Measurements from ENCODE around the gene ZFYVE21.
A peak's percentile ranks its signal among the peaks of the same experiment; 100 is the strongest.

Gene ZFYVE21

DNA sequence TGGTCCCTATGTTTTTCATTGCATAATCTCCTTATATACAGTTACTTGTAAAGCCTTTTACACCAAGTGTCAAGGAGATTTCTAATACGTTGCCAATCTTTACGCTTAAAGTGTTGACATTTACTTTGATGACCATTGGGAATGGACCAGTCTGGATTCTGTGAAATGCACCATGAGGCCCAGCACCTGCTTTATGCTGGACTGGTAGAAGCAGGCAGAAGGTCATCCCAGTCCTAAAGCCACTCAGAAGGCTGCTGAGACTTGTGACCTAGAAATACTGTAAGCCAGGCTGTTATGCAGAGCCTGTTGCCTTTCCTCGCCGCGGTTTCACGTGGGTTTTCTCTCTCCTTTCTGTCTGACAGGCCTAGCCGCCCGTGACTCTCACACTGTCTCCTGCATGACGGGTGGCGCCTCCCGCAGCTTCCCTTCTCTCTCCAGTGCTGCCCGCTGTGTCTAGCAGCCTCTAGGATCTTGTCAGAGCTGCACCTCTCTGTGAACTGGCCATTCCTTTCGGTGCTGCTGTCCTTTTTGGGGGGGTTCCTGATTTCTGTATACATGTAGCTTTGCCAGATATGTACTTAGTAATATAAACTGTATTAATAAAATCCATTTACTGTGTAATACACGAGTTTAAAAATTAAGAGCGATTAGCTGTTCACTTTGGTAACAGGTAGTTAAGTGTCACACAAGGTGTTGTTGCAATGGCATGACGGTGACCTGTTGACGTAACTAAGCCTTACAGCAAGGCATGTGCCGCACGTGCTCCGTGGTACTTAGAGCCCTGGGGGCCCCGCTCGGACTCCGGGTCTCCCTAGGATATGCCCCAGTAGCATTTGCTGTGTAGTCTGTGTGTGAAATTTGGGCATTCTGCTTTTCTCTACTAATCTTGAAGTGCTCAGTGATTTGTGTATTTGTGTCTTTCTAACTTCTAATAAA is 30.1 kb upstream of the ZFYVE21 start:
- DNase-seq (ENCODE audit: low spot score), result no peak
- H3K27ac ChIP-seq, result no peak overlapping the region
- TF ChIP-seq, protein P1, sequence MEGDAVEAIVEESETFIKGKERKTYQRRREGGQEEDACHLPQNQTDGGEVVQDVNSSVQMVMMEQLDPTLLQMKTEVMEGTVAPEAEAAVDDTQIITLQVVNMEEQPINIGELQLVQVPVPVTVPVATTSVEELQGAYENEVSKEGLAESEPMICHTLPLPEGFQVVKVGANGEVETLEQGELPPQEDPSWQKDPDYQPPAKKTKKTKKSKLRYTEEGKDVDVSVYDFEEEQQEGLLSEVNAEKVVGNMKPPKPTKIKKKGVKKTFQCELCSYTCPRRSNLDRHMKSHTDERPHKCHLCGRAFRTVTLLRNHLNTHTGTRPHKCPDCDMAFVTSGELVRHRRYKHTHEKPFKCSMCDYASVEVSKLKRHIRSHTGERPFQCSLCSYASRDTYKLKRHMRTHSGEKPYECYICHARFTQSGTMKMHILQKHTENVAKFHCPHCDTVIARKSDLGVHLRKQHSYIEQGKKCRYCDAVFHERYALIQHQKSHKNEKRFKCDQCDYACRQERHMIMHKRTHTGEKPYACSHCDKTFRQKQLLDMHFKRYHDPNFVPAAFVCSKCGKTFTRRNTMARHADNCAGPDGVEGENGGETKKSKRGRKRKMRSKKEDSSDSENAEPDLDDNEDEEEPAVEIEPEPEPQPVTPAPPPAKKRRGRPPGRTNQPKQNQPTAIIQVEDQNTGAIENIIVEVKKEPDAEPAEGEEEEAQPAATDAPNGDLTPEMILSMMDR (conservative IDR thresholded peaks at IDR 0.05; ENCODE audit: low read depth), result no peak
- POLR2A ChIA-PET (ENCODE audit: low non-redundant PET), result interaction anchor here (0.6 kb wide), 1 partner anchor 1748 kb away, joined by 7 read pairs; no protein-coding TSS in a partner anchor
- CTCF ChIA-PET, result interaction anchor here (1.0 kb wide), 1 partner anchor 36 kb away, joined by 4 read pairs; no protein-coding TSS in a partner anchor

DNA sequence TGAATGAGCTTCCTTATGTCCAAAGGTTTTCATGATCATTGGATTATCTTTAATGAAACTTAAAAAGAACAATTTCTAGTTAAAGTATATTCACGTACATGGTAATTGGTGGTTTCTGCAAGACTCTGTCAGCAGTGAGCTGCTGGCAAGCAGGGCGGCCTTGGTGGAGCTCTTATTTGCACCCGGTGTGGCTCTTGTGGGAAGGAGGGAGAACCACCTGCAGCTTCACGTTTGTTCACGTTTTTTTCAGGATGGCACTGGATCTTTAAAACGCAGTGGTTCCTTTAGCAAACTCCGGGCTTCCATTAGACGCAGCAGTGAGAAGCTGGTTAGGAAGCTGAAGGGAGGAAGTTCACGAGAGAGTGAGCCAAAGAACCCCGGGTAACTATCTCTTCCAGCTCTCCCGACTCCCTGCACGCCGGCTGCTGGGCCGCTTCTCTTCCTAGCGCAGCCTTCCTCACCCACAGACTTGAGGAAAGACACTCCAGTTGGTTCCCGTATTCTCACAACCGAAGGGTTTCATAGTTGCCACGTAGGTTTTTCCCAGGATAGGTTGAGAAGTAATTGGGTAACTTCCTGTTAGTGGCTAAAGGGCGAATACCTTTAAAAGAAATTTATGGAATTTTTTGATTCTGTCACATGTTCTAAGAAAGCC is 28.7 kb upstream of the ZFYVE21 start:
- no peak for DNase-seq (ENCODE audit: low spot score)
- TF ChIP-seq, protein P1 (conservative IDR thresholded peaks at IDR 0.05; ENCODE audit: low read depth), result no peak
- ChIA-PET CTCF (interaction anchor here (0.6 to 1.0 kb wide), 2 partner anchors 20 to 35 kb away, joined by 3 to 4 read pairs; no protein-coding TSS in a partner anchor), POLR2A (ENCODE audit: low non-redundant PET) (no interaction called here)
- H3K27ac ChIP-seq, result peak overlapping the region; percentile 41

DNA sequence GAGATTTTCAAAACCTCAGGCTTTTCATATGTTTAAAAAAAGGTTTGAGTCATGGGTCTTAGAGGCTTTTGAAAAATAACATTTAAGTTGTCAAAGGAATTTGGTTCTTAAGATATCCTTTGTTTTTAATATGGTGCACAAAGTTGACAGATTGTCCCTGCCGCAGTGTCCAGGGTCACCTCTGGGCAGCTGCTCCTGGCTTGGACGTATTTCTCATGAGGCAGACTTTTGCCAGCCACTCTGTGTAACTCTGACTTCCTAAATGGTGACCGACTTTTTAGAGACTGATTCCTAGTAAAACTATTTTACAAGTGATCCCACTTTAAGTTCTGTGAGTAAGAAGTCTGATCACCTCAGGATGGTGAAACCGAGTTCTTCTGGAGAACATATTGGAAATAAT is 27.9 kb upstream of the ZFYVE21 start:
- TF ChIP-seq, protein P1 (conservative IDR thresholded peaks at IDR 0.05; ENCODE audit: low read depth), result no peak
- DNase-seq (ENCODE audit: low spot score), result no peak
- peak overlapping the region; percentile 43; the same call in 1 of the 2 replicates for H3K27ac ChIP-seq
- POLR2A ChIA-PET (ENCODE audit: low non-redundant PET), result no interaction called here
- CTCF ChIA-PET, result interaction anchor here (0.6 kb wide), 1 partner anchor 19 kb away, joined by 3 read pairs; no protein-coding TSS in a partner anchor

DNA sequence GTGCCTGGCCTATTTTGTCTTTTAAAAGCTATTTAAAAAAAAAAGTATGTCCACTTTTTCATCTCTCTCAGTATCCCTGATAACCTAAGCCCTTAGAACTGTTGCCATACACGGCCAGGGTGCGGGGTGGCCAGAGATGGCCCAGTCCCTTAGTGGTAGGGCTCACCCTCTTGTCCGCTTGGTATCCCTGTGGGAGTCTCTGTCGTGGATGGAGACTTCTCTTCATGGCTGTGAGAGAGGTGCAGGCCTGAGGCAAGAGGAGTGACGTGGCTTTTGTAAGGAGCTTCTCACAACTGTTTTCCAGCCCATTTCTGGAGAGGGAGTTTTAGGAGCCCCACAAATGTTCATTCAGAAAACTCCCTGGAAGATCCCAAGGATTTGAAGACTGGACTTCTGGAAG is 27.2 kb upstream of the ZFYVE21 start:
- H3K27ac ChIP-seq, result peak overlapping the region; percentile 43
- no peak for DNase-seq (ENCODE audit: low spot score)

DNA sequence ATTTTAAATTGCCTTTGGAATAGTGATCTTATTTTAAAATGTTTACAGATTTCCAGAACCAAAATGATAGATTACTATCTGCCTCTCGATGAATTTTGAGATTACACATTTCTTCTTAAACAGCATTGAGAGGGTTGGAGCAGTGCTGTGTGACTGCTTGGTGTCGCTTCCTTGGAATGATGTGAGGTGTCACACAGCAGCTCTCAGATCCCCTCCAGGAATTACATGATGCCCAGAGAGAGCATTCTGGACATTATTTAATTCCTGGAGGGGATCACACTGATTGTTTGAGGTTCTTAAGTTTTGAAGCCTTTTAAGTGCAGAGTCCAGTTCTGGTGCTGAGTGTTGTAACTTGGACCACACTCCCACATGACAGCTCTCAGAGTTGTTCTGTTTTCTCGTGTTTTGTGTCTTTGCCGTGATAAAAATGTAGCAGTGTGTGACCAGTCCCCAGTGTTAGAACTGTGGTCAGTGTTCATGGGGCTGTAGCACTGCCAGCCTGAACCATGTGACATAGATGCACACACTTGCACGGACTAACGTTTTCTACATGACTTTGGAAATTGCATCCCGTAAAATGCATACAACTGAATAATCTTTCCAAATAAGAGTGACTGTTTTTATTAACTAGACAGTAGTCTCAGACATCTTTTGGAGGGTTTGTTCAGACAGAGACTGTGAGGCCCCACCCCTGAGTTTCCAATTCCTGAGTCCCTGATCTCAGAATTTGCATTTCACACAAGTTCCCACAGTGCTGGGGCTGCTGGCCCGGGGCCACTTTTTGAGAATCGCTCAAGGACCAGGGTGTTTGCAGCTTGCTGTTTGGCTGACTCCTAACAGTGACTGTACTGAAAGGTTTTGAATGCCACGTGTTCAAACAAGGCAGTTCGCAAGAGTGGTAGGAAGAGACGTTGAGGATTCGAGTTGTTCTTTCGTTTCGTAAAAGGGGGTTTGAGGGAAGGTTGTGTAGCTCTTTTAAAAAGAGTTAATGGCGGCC is 26.4 kb upstream of the ZFYVE21 start:
- TF ChIP-seq, protein P1 (conservative IDR thresholded peaks at IDR 0.05; ENCODE audit: low read depth), result no peak
- POLR2A ChIA-PET (ENCODE audit: low non-redundant PET), result no interaction called here
- H3K27ac ChIP-seq, result peak overlapping the region; percentile 43
- CTCF ChIA-PET, result interaction anchor here (0.6 kb wide), 1 partner anchor 20 kb away, joined by 3 read pairs; no protein-coding TSS in a partner anchor
- no peak for DNase-seq (ENCODE audit: low spot score)

More for the DNA sequence above, 27.2 kb upstream of the ZFYVE21 start:
- ChIA-PET POLR2A (ENCODE audit: low non-redundant PET) (no interaction called here), CTCF (no interaction called here)
- TF ChIP-seq, protein P1 (conservative IDR thresholded peaks at IDR 0.05; ENCODE audit: low read depth), result no peak
